DMS114 treated with DMSO at 0.1 percent for 48 hours (cell line): Measurements from ENCODE around the gene NAB2.

Source experiments
- DNase-seq: peaks from one replicate; lab custom pipeline; 2025; ENCODE audit not compliant: unreplicated experiment; lab: John Stamatoyannopoulos, UW

NAB2 gene

GRCh38 chr12:57092876-57093414, 4.0 kb downstream of the NAB2 start:
- no peak for DNase-seq

GRCh38 chr12:57093415-57094207, 4.7 kb downstream of the NAB2 start:
- DNase-seq: no peak

- no peak for DNase-seq
These were observed 5.6 kb downstream of the NAB2 start for GRCh38 chr12:57094208-57095160.

- no peak for DNase-seq
These were observed 6.5 kb downstream of the NAB2 start for GRCh38 chr12:57095440-57095839.

GRCh38 chr12:57096099-57096572, 7.2 kb downstream of the NAB2 start:
- no peak for DNase-seq

- DNase-seq: no peak
These were observed 8.0 kb downstream of the NAB2 start for GRCh38 chr12:57096748-57097553.

- no peak for DNase-seq
These were observed 8.6 kb downstream of the NAB2 start for GRCh38 chr12:57097554-57097835.

GRCh38 chr12:57098546-57098945, 9.6 kb downstream of the NAB2 start:
- DNase-seq: no peak

- no peak for DNase-seq
These were observed 10.3 kb downstream of the NAB2 start for GRCh38 chr12:57099047-57099714.

GRCh38 chr12:57099766-57100165, 10.9 kb downstream of the NAB2 start:
- no peak for DNase-seq

- no peak for DNase-seq
These were observed 13.2 kb downstream of the NAB2 start for GRCh38 chr12:57101892-57102695.

- DNase-seq: no peak
These were observed 14.9 kb downstream of the NAB2 start for GRCh38 chr12:57103856-57104255.

GRCh38 chr12:57104292-57104910, 15.5 kb downstream of the NAB2 start:
- DNase-seq: no peak

GRCh38 chr12:57105011-57105753, 16.3 kb downstream of the NAB2 start:
- DNase-seq: no peak

GRCh38 chr12:57106021-57106708, 17.3 kb downstream of the NAB2 start:
- no peak for DNase-seq

GRCh38 chr12:57107456-57108155, 18.7 kb downstream of the NAB2 start:
- no peak for DNase-seq
